Ramos (cell line): ENCODE data around the gene SMIM44.

Experiments used
- in situ Hi-C: fragments of 300-500 bp; cut with MboI; formaldehyde crosslinking; loops from one replicate; pipeline ENCODE4 v1.14.3; 2022; ENCODE audit warnings: low sequenced_read_pairs; ENCODE audit not compliant: unreplicated experiment

Gene SMIM44

DNA sequence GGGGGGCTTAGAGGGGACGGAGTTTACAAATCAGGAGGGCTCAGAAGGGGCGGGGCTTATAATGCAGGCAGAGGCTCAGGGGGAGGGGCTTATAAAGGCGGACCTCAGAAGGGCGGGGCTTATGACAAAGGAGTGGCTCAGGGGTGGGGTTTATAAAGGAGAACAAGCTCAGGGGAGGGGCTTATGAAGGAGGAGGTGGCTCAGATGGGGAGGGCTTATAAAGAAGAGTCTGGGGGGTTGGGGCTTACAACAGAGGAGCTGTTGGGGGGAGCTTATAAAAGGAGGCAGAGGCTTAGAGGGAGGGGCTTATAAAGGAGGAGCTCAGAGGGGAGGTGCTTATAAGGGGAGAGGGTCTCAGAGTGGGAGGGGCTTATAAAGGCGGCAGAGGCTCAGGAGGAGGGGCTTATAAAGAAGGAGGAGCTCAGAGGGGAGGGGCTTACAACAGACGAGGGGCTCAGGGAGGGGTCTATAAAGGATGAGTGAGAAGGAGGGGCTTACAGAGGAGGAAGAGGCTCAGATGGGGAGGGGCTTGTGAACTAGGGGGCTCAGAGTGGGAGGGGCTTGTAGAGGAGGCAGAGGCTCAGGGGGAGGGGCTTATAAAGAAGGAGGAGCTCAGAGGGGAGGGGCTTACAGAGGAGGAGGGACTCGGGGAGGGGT lies 3.9 kb downstream of the SMIM44 start:
- in situ Hi-C loops, result no loop called here

DNA sequence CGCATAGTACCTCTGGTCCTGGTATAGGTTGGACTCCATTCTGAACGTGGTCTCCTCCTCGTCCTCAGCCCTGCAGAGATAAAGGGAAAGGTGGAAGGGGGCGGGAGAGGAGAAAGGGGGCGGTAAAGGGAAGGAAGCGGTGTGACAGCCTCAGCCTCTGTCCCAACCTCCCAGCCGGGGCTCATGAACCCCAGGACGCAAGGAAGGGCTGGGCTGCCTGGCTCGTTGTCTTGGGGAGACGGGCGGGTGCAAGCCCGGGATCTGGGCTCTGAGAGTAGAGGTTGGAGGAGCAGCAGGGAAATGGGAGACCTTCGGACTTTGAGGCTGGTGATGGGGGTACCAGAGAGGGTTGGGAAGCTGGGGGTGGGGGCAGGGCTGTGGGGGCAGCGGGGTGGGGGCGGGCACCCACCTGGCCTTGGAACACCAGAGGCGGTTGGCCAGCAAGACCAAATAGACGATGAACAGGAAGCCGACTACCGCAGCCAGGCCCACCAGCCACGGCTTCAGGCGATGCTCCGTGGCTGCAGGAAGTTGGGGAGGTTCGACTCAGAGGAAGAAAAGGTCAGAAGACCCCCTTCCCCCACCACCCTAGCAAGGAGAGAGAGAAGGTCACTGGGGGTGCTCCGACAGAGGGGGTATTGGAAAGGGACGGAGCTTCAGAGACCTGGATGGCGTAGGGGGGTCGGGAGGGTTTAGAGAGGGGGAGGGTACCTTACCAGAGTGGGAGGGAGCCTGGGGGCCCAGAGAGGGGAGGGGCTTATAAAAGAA lies 4.6 kb downstream of the SMIM44 start:
- in situ Hi-C loops, result no loop called here

DNA sequence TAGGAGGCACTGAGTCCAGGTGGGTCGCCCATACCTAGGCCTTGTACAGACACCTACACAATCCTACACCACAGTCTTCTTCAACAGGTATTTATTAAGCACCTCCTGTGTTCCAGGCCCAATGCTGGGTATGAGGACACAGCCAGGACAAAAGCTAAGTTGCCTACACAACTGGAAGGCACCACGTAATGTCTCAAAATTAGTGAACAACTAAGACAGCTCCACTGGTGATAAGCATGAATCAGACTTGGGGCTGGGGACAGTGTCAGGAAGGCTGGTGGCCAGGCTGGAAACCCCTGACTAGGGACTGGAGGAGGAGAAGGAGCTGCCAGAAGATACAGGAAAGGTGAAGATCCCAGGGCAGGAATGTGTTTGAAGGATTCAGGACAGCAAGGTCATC lies 5.3 kb downstream of the SMIM44 start:
- in situ Hi-C loops, result no loop called here

DNA sequence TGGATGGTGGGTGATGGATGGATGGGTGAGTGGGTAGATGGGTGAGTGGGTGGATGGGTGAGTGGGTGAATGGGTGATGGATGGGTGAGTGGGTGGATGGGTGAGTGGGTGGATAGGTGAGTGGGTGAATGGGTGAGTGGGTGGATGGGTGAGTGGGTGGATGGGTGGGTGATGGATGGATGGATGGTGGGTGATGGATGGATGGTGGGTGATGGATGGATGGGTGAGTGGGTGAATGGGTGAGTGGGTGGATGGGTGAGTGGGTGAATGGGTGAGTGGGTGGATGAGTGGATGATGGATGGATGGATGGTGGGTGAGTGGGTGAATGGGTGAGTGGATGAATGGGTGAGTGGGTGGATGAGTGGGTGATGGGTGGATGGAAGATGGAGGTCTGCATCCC lies 5.7 kb downstream of the SMIM44 start:
- in situ Hi-C loops, result no loop called here

DNA sequence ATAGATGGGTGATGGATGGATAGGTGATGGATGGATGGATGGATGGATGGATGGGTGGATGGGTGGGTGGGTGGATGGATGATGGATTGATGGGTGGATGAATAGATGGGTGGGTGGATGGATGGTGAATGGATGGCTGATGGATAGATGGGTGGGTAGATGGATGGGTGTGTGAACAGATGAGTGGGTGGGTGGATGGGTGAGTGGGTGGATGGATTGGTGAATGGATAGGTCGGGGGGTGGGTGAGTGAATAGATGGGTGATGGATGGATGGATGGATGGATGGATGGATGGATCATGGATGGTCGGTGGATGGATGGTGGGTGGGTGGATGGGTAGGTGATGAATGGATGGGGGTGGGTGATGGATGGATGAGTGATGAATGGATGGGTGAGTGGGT lies 6.4 kb downstream of the SMIM44 start:
- in situ Hi-C loops, result no loop called here

DNA sequence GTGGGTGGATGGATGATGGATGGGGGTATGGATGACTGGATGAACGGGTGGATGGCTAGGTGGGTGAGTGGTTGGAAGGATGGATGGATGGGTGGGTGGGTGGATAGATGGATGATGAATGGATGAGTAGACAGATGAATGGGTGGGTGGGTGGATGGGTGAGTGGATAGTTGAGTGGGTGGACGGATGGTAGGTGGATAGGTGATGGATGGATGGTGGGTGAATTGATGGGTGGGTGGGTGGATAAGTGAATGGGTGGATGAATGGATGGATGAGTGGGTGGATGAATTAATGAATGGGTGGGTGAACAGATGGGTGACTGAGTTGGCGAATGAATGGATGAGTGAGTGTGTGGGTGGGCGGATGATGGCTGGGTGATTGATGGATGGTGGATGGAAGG lies 7.8 kb downstream of the SMIM44 start:
- in situ Hi-C loops, result no loop called here

DNA sequence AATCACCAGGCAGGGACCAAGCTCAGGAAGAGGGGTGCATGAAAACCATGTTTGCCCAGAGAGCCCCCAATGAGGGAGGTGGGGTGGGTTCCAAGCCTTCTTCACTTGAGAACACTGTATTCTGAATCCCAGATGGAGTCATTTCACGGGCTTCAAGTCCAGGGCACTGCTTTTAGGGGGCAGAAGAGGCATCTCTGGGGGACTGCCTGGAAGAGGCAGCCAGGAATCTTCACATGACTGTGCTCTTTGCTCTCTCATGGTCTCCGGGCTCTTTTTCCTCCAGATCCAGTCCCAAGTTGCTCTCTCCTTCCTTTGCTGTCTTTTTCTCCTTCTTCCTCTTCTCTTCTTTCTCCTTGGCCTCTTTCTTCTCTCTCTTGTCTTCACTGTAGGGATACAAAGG lies 8.6 kb downstream of the SMIM44 start:
- in situ Hi-C loops, result loop anchor here (5.0 kb wide), 1 partner anchor 147 kb away; no protein-coding TSS in a partner anchor

DNA sequence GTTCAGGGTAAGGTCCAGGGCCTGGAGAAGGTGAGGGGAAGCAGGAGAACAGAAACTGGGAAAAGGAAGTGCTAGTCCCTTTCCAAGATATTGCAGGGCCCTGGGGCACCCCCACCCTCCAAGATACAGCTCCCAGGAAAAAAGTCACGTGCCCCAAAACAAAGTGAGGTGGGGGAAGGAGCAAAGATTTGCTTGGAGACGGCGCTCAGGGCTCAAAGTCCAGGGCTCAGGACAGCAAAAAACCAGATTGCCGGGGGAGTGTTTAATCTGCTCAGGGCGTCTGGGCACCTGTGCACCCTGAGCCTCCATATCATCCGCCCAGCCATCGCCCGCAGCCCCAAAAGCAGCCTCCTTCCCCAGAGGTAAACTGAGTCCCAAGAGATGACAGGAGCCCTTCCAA lies 9.2 kb downstream of the SMIM44 start:
- in situ Hi-C loops, result loop anchor here (5.0 kb wide), 1 partner anchor 147 kb away; no protein-coding TSS in a partner anchor

DNA sequence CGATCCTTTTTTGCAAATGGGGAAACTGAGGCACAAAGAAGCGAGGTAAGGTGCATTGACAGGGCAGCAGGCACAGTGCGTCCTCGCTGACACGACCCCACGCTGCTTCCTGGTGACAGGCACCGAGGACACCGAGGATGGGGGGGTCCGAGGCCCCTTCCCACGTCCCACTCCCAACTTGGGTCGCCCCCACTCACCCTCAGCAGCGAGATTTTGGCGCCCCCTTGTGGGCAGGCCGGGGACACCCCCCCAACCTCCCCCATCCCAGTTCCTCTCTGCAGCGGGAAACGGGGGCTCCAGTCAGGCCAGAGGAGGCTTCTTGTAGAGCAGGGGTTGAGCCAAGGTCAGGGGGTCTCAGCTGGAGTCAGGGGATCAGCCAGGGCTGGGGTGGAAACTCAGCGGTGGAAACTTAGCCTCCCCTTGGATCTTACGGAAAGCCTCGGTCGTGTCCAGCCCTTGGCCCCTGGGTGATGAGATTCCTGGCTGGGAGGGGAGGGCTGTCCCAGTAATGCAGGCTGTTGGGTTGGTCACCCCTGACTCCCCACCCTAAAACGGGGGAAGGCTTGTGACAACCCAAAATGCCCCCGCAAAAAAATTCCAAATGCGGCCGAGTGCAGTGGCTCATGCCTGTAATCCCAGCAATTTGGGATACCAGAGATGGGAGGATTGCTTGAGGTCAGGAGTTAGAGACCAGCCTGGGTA lies 11.1 kb downstream of the SMIM44 start:
- in situ Hi-C loops, result loop anchor here (5.0 kb wide), 1 partner anchor 145 kb away; no protein-coding TSS in a partner anchor

DNA sequence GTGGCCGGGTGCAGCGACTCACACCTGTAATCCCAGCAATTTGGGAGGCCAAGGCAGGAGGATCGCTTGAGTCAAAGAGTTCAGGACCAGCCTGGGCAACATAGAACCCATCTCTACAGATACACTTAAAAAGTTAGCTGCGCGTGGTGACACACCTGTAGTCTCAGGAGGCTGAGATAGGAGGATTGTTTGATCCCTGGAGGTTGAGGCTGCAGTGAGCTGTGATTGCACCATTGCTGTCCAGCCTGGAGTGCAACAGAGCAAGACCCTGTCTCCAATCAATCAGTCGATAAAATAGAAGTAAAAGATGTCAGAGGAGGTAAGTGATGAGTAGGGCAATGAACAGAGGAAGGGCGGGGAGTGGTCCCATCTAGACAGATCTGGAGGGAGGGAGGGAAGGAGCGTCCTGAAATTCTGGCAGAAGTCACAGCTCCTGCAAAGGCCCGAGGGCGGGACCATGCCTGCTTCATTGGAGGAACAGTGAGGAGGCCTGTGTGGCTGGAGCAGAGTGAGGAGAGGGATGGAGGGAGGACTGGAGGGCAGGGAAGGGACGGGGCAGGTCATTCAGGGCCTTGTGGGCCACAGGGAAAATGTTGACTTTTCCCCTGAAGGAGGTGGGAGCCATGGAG lies 12.6 kb downstream of the SMIM44 start:
- in situ Hi-C loops, result loop anchor here (5.0 kb wide), 1 partner anchor 143 kb away; no protein-coding TSS in a partner anchor

DNA sequence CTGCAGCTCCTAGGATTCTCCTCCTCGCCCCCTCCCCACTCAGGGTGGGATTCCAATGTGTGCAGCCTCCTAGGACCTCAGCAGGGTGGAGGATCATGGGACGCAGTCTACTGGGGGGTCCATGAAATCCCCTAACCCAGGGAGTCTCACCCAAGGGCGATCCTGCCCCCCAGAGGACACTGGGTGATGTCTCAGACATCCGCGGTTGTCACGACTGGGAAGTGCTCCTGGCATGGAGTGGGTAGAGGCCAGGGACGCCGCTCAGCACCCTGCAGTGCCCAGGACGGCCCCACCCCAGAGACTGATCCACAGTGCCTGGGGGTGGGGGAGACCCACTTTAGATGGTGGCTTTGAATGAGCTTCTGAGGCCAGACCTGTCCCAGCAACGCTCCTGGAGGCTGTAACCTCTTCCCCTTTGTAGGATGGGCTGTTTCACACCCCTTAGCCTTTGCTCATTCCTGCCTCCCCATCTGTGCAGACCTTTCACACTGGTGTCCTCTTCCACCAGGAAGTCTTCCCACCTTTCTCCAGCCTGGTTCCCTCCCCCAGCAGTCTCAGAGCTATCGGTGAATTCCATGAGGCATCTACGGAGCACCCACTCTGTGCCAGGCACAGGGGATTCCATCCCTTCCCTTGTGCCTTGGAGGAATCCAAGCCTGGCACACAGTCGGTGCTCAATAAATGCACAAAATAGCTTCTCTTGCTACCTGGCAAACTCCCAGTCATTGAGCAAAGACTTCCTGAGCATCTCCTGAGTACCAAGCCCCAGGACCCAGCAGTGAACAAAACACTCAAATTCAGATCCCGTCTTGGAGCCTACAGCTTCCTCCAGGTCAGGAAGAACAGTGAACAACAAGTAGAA lies 13.4 kb downstream of the SMIM44 start:
- in situ Hi-C loops, result loop anchor here (5.0 kb wide), 1 partner anchor 143 kb away; no protein-coding TSS in a partner anchor

DNA sequence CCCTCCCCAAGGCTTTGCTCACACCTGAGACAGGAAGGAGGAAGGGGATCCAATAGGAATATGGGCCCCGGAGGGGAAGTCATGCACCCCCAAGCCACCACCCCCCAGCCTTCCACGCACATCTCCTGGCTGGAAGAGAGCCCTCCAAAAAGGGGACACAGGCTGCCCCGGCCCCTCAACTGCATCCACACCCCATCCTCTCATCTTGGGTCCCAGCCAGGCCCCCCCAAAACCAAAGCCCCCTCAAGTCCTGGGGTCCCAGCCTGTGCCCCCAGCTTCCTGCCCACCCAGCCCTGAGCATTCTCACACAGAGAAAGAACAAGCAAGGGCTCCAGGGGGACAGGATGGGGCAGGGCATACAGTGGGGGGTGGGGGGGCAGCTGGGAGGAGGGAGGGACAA lies 15.0 kb downstream of the SMIM44 start:
- in situ Hi-C loops, result no loop called here

DNA sequence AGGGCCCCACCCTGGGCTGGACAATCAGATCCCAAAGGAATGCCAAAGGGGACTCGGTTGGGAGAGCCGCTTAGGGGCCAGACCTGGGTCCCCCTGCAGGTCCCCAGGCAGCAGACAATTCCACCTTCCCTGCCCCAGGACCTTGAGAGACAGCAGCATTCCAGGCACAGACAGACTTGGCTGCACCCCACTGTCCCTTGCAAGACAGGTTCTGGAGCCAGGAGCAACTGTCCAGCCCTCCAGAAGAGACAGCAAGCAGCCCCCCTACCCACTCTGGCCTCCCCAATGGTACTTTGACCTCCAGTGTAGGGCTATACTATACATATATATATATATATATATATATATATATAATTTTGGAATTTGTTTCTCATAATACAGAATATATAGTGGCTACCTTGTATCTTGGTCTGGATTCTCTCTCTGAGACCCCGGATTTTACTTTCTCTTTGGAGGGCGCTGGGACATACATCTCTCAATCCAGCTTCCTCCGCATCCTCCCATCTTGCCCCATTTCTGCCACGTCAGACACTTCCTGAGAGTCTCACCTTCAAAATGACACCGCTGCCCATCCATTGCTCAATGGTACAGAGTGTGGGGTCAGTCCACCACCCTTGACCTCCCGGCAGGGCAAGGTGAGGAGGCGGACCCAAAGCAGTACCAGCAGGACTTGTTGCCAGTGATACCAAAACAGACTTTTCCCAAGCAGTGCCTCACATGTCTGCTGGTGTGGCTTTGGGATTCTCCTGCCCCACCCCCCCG lies 15.6 kb downstream of the SMIM44 start:
- in situ Hi-C loops, result no loop called here

DNA sequence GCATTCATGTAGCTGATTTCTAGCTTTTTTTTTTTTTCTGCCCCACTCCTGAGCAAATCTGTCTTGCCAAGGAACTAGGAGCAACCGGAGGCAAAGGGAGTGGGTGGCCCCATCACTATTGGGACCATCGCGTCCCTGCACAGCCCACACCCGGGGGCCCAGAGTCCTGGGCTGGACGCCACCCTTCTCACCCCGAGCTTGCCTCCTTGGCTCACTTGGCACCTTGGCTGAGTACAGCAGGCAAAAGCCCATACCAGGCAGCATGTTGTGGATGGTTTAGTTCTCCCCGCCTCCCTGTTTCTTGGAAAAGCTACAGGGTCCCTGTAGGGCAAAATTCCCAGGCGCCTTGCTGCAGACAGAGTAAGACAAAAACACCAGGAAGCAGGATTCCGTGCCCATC lies 16.6 kb downstream of the SMIM44 start:
- in situ Hi-C loops, result no loop called here

DNA sequence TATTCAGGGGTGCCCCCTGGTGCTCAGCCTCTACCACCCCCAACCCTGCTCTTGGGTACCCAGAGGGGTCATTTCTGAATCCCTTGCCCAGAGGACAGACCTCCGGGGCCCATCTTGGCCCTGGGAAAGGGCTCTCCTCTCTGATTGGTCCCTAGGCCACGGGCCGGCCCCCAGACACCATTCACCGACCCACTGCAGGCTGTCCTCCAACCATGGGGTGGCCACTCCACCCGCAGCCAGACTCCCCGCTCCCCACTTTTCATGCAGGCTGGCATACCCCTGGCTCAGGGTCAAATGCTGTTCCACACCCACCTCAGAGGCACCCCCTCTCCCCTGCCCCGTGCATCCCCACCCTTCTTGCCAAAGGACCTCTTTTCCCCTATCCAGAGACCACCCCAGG lies 17.7 kb downstream of the SMIM44 start:
- in situ Hi-C loops, result no loop called here

DNA sequence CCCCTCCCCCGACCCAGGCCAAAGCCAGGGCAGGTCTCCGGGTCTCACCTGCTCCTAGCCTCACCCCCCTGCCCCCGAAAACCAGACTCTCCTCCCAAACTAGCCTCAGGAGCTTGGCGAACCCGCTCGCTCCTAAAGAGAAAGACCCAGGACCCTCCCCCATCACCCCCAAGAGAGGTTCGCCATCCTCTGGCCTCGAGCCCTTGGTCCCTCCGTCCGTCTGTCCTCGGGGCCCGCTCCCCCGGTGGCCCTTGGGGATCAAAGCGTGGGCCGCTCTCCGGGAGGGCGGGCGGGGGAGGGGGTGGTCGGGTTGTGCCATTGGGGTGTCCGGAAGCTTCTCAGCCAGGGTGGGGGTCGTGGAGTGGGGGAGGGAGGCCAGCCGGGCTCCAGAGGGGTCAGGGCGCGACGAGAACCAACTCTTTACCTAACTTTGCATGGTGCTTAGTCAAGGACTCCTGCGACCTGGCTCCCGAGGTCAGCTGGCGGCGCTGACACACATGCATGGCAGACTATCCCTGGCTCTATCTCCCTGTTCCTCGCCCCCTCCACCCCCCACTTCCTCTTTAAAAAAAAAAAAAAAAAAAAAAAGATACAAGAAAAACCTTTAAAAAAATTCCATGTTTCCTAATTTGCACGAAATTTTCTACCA lies 18.5 kb downstream of the SMIM44 start:
- in situ Hi-C loops, result no loop called here

DNA sequence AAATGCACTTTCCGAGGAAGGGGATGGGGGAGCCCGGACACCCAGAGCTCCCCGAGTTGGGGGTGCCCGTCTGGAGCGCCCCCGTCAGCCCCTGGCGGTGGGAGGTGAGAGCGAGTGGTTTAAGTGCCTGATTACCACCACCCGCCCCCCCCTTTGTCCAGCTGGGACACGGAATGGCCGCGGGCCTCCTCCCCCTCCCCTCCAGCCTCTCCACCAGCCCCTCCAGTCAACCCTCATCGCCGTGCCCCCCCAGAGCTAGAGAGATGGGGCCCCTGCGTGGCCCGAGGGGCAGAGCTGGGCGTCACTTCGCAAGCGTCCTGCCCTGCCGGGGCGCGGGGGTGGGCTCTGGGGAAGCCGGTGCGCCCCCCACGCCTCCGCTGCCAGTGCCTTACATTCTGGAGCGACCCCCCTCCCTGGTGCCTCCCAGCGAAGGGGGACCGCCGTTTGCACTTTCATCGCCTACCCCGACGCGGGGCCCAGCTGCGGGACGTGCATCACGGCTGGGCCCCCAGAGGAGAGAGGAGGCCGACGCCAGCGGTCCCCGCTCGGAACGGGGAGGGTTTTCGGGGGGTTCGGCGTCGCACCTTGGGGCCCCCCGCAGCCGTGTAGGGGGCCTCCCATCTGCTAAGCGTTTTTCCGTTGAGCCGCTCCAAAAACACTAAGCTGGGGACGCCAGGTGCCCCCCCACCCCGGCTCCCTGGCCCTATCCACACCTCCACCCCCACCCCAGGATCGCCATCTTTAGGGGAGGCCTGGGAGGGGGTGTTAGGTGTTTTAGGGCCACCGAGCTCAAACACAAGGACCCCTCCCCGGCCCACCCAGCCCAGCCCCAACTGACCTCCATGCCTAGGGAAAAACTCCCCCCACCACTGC lies 19.3 kb downstream of the SMIM44 start:
- in situ Hi-C loops, result no loop called here
